Small intestine (tissue), 7 donors: ENCODE results near the gene LIFR. TPM values are rescaled to one million over a fixed set of nuclear protein-coding genes. Genes with fewer than 3 reads are reported as not detected.
"Not testable (repeated sequence)": the region's sequence is repeated elsewhere in the genome, so short reads cannot be mapped to it uniquely, and the experiment has no call there.

Experiments used
- DNase-seq, 2 donors: peaks; one replicate each; pipeline versions ENCODE4 v3.0.0 to v3.0.0-alpha.2; 2013
- FAIRE-seq: peaks from 2 replicates; lab custom pipeline; 2012; peaks lifted over from hg19 to GRCh38; lab: Jason Lieb, UNC
- H3K27ac ChIP-seq, 3 donors: one replicate each; pipeline ENCODE4 v1.5.1; 2013; ENCODE audit warnings: low read length in 2 of 3, mild to moderate bottlenecking in 2 of 3, control low read depth in 1 of 3, inconsistent platforms in 1 of 3, low read depth in 1 of 3, moderate library complexity in 1 of 3
- H3K27me3 ChIP-seq, 3 donors: one replicate each; pipeline ENCODE4 v1.6.1; 2013; ENCODE audit warnings: low read length in 3 of 3, inconsistent platforms in 1 of 3; ENCODE audit not compliant: control insufficient read depth in 3 of 3, insufficient read depth in 3 of 3
- H3K36me3 ChIP-seq, 3 donors: one replicate each; pipeline ENCODE4 v1.6.1; 2013; ENCODE audit warnings: low read length in 3 of 3, inconsistent platforms in 1 of 3, low read depth in 1 of 3, mild to moderate bottlenecking in 1 of 3, moderate library complexity in 1 of 3; ENCODE audit not compliant: control insufficient read depth in 3 of 3, insufficient read depth in 2 of 3
- H3K4me1 ChIP-seq, 3 donors: one replicate each; pipeline ENCODE4 v1.6.1; 2013; ENCODE audit warnings: low read length in 2 of 3, inconsistent platforms in 1 of 3, low read depth in 1 of 3, mild to moderate bottlenecking in 1 of 3, moderate library complexity in 1 of 3; ENCODE audit not compliant: control insufficient read depth in 3 of 3, insufficient read depth in 2 of 3
- H3K4me3 ChIP-seq, 3 donors: one replicate each; pipeline ENCODE4 v1.5.1; 2013; ENCODE audit warnings: low read length in 3 of 3, control low read depth in 1 of 3, inconsistent platforms in 1 of 3, low read depth in 1 of 3, mild to moderate bottlenecking in 1 of 3, moderate library complexity in 1 of 3
- H3K9me3 ChIP-seq, 2 donors: one replicate each; pipeline ENCODE4 v1.6.1; 2013; ENCODE audit warnings: low read depth in 1 of 2, low read length in 1 of 2; ENCODE audit not compliant: control insufficient read depth in 2 of 2, insufficient read depth in 1 of 2
- WGBS, 3 donors: extraction: QIAGEN DNeasy Blood & Tissue Kit; methylation state at CpG; one replicate each; pipeline ENCODE4 v1.1.7; 2013; 5-methylcytosine and 5-hydroxymethylcytosine counted together
- polyA plus RNA-seq, 4 donors: library from polyadenylated mRNA; stranded (reverse) in 3 of 4; unstranded in 1 of 4; fragments of 200-250 nt in 3 of 4; fragments of 120-200 nt in 1 of 4; gene quantifications; one replicate each; pipeline versions ENCODE4 v1.2.1 to v1.2.3, GENCODE V29; 2013
- donor health status: healthy with polysubstance abuse.
- donor health status: control.
- donor health status: control.
- donor health status: Bipolar disorder and iron deficiency.
- donor health status: healthy.

The LIFR gene
- polyA plus RNA-seq, 4 donors, result 0.67 to 28.6 (median 7.0) TPM

GRCh38 chr5:38531518-38531917, 24.9 kb downstream of the LIFR start:
- Histone ChIP-seq H3K36me3 (no peaks in the 10 kb centered on the region), H3K4me3 (no peak overlapping the region), H3K9me3 (peaks cover 0 to 3% of the 10 kb centered on the region in 2 donors), H3K4me1 (peaks cover 0 to 39% (median 0%) of the 10 kb centered on the region in 3 donors), H3K27ac (no peak overlapping the region), H3K27me3 (peaks cover 0 to 1% (median 0%) of the 10 kb centered on the region in 3 donors)
- FAIRE-seq (peak; percentile 44), DNase-seq (no peak)
- WGBS, 3 donors, result 55 to 82% (median 73%) methylated on average over 3 of the region's 3 CpGs

- peaks cover 0 to 1% (median 0%) of the 10 kb centered on the region in 3 donors for H3K27me3 ChIP-seq
- peaks cover 0 to 30% (median 0%) of the 10 kb centered on the region in 3 donors for H3K4me1 ChIP-seq
- no peaks in the 10 kb centered on the region for H3K36me3 ChIP-seq
- WGBS, 3 donors, result 65 to 69% (median 66%) methylated on average over 4 of the region's 4 CpGs
- H3K9me3 ChIP-seq, result peaks cover 0 to 3% of the 10 kb centered on the region in 2 donors
- DNase-seq (no peak), FAIRE-seq (no peak)
- no peak overlapping the region for H3K27ac ChIP-seq
- no peak overlapping the region for H3K4me3 ChIP-seq
These were observed 26.3 kb downstream of the LIFR start for GRCh38 chr5:38529955-38530646.

GRCh38 chr5:38528162-38528703, 28.2 kb downstream of the LIFR start:
- WGBS, 3 donors, result 46 to 58% (median 57%) methylated on average over 3 of the region's 3 CpGs
- Histone ChIP-seq H3K4me3 (no peak overlapping the region), H3K9me3 (peaks cover 0 to 3% of the 10 kb centered on the region in 2 donors), H3K27ac (no peak overlapping the region), H3K36me3 (no peaks in the 10 kb centered on the region), H3K27me3 (peaks cover 0 to 1% (median 0%) of the 10 kb centered on the region in 3 donors), H3K4me1 (peaks cover 0 to 12% (median 0%) of the 10 kb centered on the region in 3 donors)
- FAIRE-seq (no peak), DNase-seq (no peak)

- no peak overlapping the region for H3K27ac ChIP-seq
- no peaks in the 10 kb centered on the region for H3K27me3 ChIP-seq
- FAIRE-seq (no peak), DNase-seq (no peak)
- H3K4me3 ChIP-seq, result no peak overlapping the region
- H3K4me1 ChIP-seq, result peaks cover 0 to 6% (median 0%) of the 10 kb centered on the region in 3 donors
- no peaks in the 10 kb centered on the region for H3K36me3 ChIP-seq
- peaks cover 0 to 3% of the 10 kb centered on the region in 2 donors for H3K9me3 ChIP-seq
- WGBS, 3 donors, result 71 to 87% (median 84%) methylated on average over 2 of the region's 2 CpGs
These were observed 29.0 kb downstream of the LIFR start for GRCh38 chr5:38527475-38527874.

GRCh38 chr5:38524022-38524421, 32.4 kb downstream of the LIFR start:
- Histone ChIP-seq H3K27me3 (peaks cover 0 to 3% (median 0%) of the 10 kb centered on the region in 3 donors), H3K36me3 (peaks cover 0 to 10% (median 0%) of the 10 kb centered on the region in 3 donors), H3K4me1 (no peaks in the 10 kb centered on the region), H3K9me3 (no peaks in the 10 kb centered on the region), H3K4me3 (no peak overlapping the region), H3K27ac (no peak overlapping the region)
- FAIRE-seq (no peak), DNase-seq (no peak)
- WGBS, 3 donors, result 63 to 80% (median 66%) methylated on average over 3 of the region's 3 CpGs

GRCh38 chr5:38519476-38519875, 37.0 kb downstream of the LIFR start:
- peaks cover 0 to 10% (median 0%) of the 10 kb centered on the region in 3 donors for H3K36me3 ChIP-seq
- H3K9me3 ChIP-seq, result no peaks in the 10 kb centered on the region
- H3K4me1 ChIP-seq, result no peaks in the 10 kb centered on the region
- WGBS, 3 donors, result 91 to 93% (median 92%) methylated on average over 3 of the region's 3 CpGs
- H3K4me3 ChIP-seq, result no peak overlapping the region
- FAIRE-seq (no peak), DNase-seq (no peak)
- no peak overlapping the region for H3K27ac ChIP-seq
- peaks cover 0 to 3% (median 0%) of the 10 kb centered on the region in 3 donors for H3K27me3 ChIP-seq

- WGBS, 3 donors, result 66 to 73% (median 68%) methylated on average over 1 of the region's 1 CpG
- peaks cover 0 to 10% (median 0%) of the 10 kb centered on the region in 3 donors for H3K36me3 ChIP-seq
- FAIRE-seq, result no peak
- H3K4me1 ChIP-seq, result no peaks in the 10 kb centered on the region
- H3K27me3 ChIP-seq, result peaks cover 0 to 3% (median 0%) of the 10 kb centered on the region in 3 donors
- no peak overlapping the region for H3K4me3 ChIP-seq
- H3K27ac ChIP-seq, result no peak overlapping the region
- no peak for DNase-seq
- H3K9me3 ChIP-seq, result no peaks in the 10 kb centered on the region
These were observed 38.1 kb downstream of the LIFR start for GRCh38 chr5:38518341-38518740.

GRCh38 chr5:38516649-38517048, 39.8 kb downstream of the LIFR start:
- not testable (repeated sequence) for DNase-seq, H3K27me3 ChIP-seq, H3K9me3 ChIP-seq, H3K36me3 ChIP-seq, H3K4me3 ChIP-seq, H3K4me1 ChIP-seq, H3K27ac ChIP-seq, FAIRE-seq
- WGBS, 3 donors, result 93 to 97% (median 95%) methylated on average over 3 of the region's 3 CpGs
